Measurements from ENCODE around the gene RGS6.

- TF ChIP-seq CTCF (IDR thresholded peaks at IDR 0.05) (no peak), POLR2A (IDR thresholded peaks at IDR 0.05) (no peak)
Observed at GRCh38 chr14:72332871-72333270, 400.6 kb downstream of the RGS6 start.
